GM19328 (cell line): Measurements from ENCODE around the gene OVCA2.

ENCODE experiments used
- ATAC-seq: cut with Tn5 transposase; IDR thresholded peaks from one replicate; pipeline ENCODE4 v1.9.1; 2021; ENCODE audit warnings: mild to moderate bottlenecking, moderate library complexity; ENCODE audit not compliant: unreplicated experiment

The OVCA2 gene

GRCh38 chr17:2063261-2064146 lies 21.7 kb downstream of the OVCA2 start:
- ATAC-seq, result no peak

GRCh38 chr17:2064147-2064489 lies 22.3 kb downstream of the OVCA2 start:
- ATAC-seq, result no peak

- no peak for ATAC-seq
These were observed 22.7 kb downstream of the OVCA2 start for GRCh38 chr17:2064520-2064971.

GRCh38 chr17:2064980-2065785 lies 23.4 kb downstream of the OVCA2 start:
- ATAC-seq, result no peak

- ATAC-seq, result no peak
These were observed 24.2 kb downstream of the OVCA2 start for GRCh38 chr17:2065949-2066400.

- ATAC-seq, result no peak
These were observed 25.3 kb downstream of the OVCA2 start for GRCh38 chr17:2067048-2067561.

- ATAC-seq, result no peak
These were observed 25.8 kb downstream of the OVCA2 start for GRCh38 chr17:2067608-2068024.

GRCh38 chr17:2068031-2068518 lies 26.3 kb downstream of the OVCA2 start:
- no peak for ATAC-seq

- ATAC-seq, result no peak
These were observed 26.8 kb downstream of the OVCA2 start for GRCh38 chr17:2068519-2069051.

GRCh38 chr17:2070241-2071023 lies 28.6 kb downstream of the OVCA2 start:
- no peak for ATAC-seq

GRCh38 chr17:2071024-2071385 lies 29.2 kb downstream of the OVCA2 start:
- ATAC-seq, result no peak

- no peak for ATAC-seq
These were observed 29.8 kb downstream of the OVCA2 start for GRCh38 chr17:2071455-2072281.

GRCh38 chr17:2074919-2075318 lies 33.1 kb downstream of the OVCA2 start:
- no peak for ATAC-seq

GRCh38 chr17:2075336-2076086 lies 33.7 kb downstream of the OVCA2 start:
- ATAC-seq, result no peak

GRCh38 chr17:2076087-2076984 lies 34.5 kb downstream of the OVCA2 start:
- ATAC-seq, result no peak

- no peak for ATAC-seq
These were observed 35.2 kb downstream of the OVCA2 start for GRCh38 chr17:2077040-2077439.

- no peak for ATAC-seq
These were observed 39.7 kb downstream of the OVCA2 start for GRCh38 chr17:2081564-2081963.
